ENCODE results near the gene RFX4. TPM values are rescaled to one million over a fixed set of nuclear protein-coding genes. Genes with fewer than 3 reads are reported as not detected.
"Not testable (repeated sequence)": the region's sequence is repeated elsewhere in the genome, so short reads cannot be mapped to it uniquely, and the experiment has no call there.

RFX4 gene
- total RNA-seq, 1 donor from 2014 or later = not detected

- no peaks in the 10 kb centered on the region for H3K36me3 Mint-ChIP-seq (ENCODE audit: insufficient read depth)
- no peak overlapping the region for H3K27ac Mint-ChIP-seq
- H3K9me3 Mint-ChIP-seq (ENCODE audit: low read depth) = no peaks in the 10 kb centered on the region
Observed at GRCh38 chr12:106687672-106688071, 104.9 kb downstream of the RFX4 start.

GRCh38 chr12:106690569-106691305, 107.9 kb downstream of the RFX4 start:
- Mint-ChIP-seq H3K36me3 (ENCODE audit: insufficient read depth) (no peaks in the 10 kb centered on the region), H3K27me3 (no peaks in the 10 kb centered on the region), H3K27ac (no peak overlapping the region), H3K9me3 (ENCODE audit: low read depth) (no peaks in the 10 kb centered on the region), H3K4me3 (ENCODE audit: low read depth) (no peak overlapping the region), H3K4me1 (ENCODE audit: low read depth) (no peaks in the 10 kb centered on the region)
- no peak for DNase-seq (ENCODE audit: low spot score, unreplicated experiment)
- no peak for TF ChIP-seq CTCF (IDR thresholded peaks at IDR 0.05; ENCODE audit: unreplicated experiment)

More at GRCh38 chr12:106687672-106688071, 104.9 kb downstream of the RFX4 start:
- no peak overlapping the region for H3K4me3 Mint-ChIP-seq (ENCODE audit: low read depth)
- no peak for DNase-seq (ENCODE audit: low spot score, unreplicated experiment)
- H3K27me3 Mint-ChIP-seq = no peaks in the 10 kb centered on the region
- no peak for TF ChIP-seq CTCF (IDR thresholded peaks at IDR 0.05; ENCODE audit: unreplicated experiment)
- no peaks in the 10 kb centered on the region for H3K4me1 Mint-ChIP-seq (ENCODE audit: low read depth)

GRCh38 chr12:106692033-106692432, 109.2 kb downstream of the RFX4 start:
- not testable (repeated sequence) for H3K27me3 Mint-ChIP-seq; H3K36me3 Mint-ChIP-seq (ENCODE audit: insufficient read depth); H3K9me3 Mint-ChIP-seq (ENCODE audit: low read depth); H3K4me3 Mint-ChIP-seq (ENCODE audit: low read depth); H3K27ac Mint-ChIP-seq; H3K4me1 Mint-ChIP-seq (ENCODE audit: low read depth); DNase-seq (ENCODE audit: low spot score, unreplicated experiment)

- no peak overlapping the region for H3K27ac Mint-ChIP-seq
Observed at GRCh38 chr12:106692896-106693820, 110.4 kb downstream of the RFX4 start.

GRCh38 chr12:106696071-106696470, 113.3 kb downstream of the RFX4 start:
- Mint-ChIP-seq H3K27ac (no peak overlapping the region), H3K27me3 (no peaks in the 10 kb centered on the region), H3K36me3 (ENCODE audit: insufficient read depth) (peaks cover under 1% of the 10 kb centered on the region), H3K4me1 (ENCODE audit: low read depth) (no peaks in the 10 kb centered on the region), H3K4me3 (ENCODE audit: low read depth) (no peak overlapping the region), H3K9me3 (ENCODE audit: low read depth) (peaks cover 14% of the 10 kb centered on the region)
- TF ChIP-seq CTCF (IDR thresholded peaks at IDR 0.05; ENCODE audit: unreplicated experiment) = no peak
- no peak for DNase-seq (ENCODE audit: low spot score, unreplicated experiment)

More at GRCh38 chr12:106692896-106693820, 110.4 kb downstream of the RFX4 start:
- H3K4me1 Mint-ChIP-seq (ENCODE audit: low read depth) = no peaks in the 10 kb centered on the region
- no peaks in the 10 kb centered on the region for H3K36me3 Mint-ChIP-seq (ENCODE audit: insufficient read depth)
- TF ChIP-seq CTCF (IDR thresholded peaks at IDR 0.05; ENCODE audit: unreplicated experiment) = no peak
- DNase-seq (ENCODE audit: low spot score, unreplicated experiment) = no peak
- H3K4me3 Mint-ChIP-seq (ENCODE audit: low read depth) = no peak overlapping the region
- H3K9me3 Mint-ChIP-seq (ENCODE audit: low read depth) = no peaks in the 10 kb centered on the region
- H3K27me3 Mint-ChIP-seq = no peaks in the 10 kb centered on the region

Measured in progenitor cell of endocrine pancreas (in vitro differentiated cells).